Measurements from ENCODE around the gene GRIA4. TPM values are rescaled to one million over a fixed set of nuclear protein-coding genes. Genes with fewer than 3 reads are reported as not detected.

The GRIA4 gene
- total RNA-seq, 1 donor from 2014 or later: 8.7 TPM

GRCh38 chr11:105860105-105860504, 250.2 kb downstream of the GRIA4 start:
- H3K4me1 Mint-ChIP-seq (ENCODE audit: unreplicated experiment): no peaks in the 10 kb centered on the region
- no peak overlapping the region for H3K4me3 Mint-ChIP-seq (ENCODE audit: unreplicated experiment)
- H3K9me3 Mint-ChIP-seq (ENCODE audit: unreplicated experiment): no peaks in the 10 kb centered on the region
- no peak overlapping the region for H3K27ac Mint-ChIP-seq (ENCODE audit: unreplicated experiment)
- no peak for TF ChIP-seq CTCF (IDR thresholded peaks at IDR 0.05; ENCODE audit: unreplicated experiment)
- no peak for DNase-seq (ENCODE audit: low spot score)
- H3K27me3 Mint-ChIP-seq (ENCODE audit: unreplicated experiment): no peaks in the 10 kb centered on the region
- H3K36me3 Mint-ChIP-seq (ENCODE audit: low read depth, unreplicated experiment): no peaks in the 10 kb centered on the region

- DNase-seq (ENCODE audit: low spot score): no peak
- no peaks in the 10 kb centered on the region for H3K27me3 Mint-ChIP-seq (ENCODE audit: unreplicated experiment)
- H3K27ac Mint-ChIP-seq (ENCODE audit: unreplicated experiment): no peak overlapping the region
- TF ChIP-seq CTCF (IDR thresholded peaks at IDR 0.05; ENCODE audit: unreplicated experiment): no peak
- H3K36me3 Mint-ChIP-seq (ENCODE audit: low read depth, unreplicated experiment): no peaks in the 10 kb centered on the region
- H3K4me3 Mint-ChIP-seq (ENCODE audit: unreplicated experiment): no peak overlapping the region
- no peaks in the 10 kb centered on the region for H3K4me1 Mint-ChIP-seq (ENCODE audit: unreplicated experiment)
- no peaks in the 10 kb centered on the region for H3K9me3 Mint-ChIP-seq (ENCODE audit: unreplicated experiment)
Observed at GRCh38 chr11:105861225-105861624, 251.4 kb downstream of the GRIA4 start.

- H3K4me3 Mint-ChIP-seq (ENCODE audit: unreplicated experiment): no peak overlapping the region
- no peaks in the 10 kb centered on the region for H3K27me3 Mint-ChIP-seq (ENCODE audit: unreplicated experiment)
- H3K4me1 Mint-ChIP-seq (ENCODE audit: unreplicated experiment): no peaks in the 10 kb centered on the region
- TF ChIP-seq CTCF (IDR thresholded peaks at IDR 0.05; ENCODE audit: unreplicated experiment): peak; percentile 66
- no peaks in the 10 kb centered on the region for H3K36me3 Mint-ChIP-seq (ENCODE audit: low read depth, unreplicated experiment)
- no peaks in the 10 kb centered on the region for H3K9me3 Mint-ChIP-seq (ENCODE audit: unreplicated experiment)
- no peak overlapping the region for H3K27ac Mint-ChIP-seq (ENCODE audit: unreplicated experiment)
- no peak for DNase-seq (ENCODE audit: low spot score)
Observed at GRCh38 chr11:105862736-105863367, 253.0 kb downstream of the GRIA4 start.

- peak overlapping the region; percentile 33 for H3K27ac Mint-ChIP-seq (ENCODE audit: unreplicated experiment)
- H3K4me1 Mint-ChIP-seq (ENCODE audit: unreplicated experiment): no peaks in the 10 kb centered on the region
- H3K4me3 Mint-ChIP-seq (ENCODE audit: unreplicated experiment): no peak overlapping the region
- no peaks in the 10 kb centered on the region for H3K9me3 Mint-ChIP-seq (ENCODE audit: unreplicated experiment)
- DNase-seq (ENCODE audit: low spot score): no peak
- no peak for TF ChIP-seq CTCF (IDR thresholded peaks at IDR 0.05; ENCODE audit: unreplicated experiment)
- H3K27me3 Mint-ChIP-seq (ENCODE audit: unreplicated experiment): no peaks in the 10 kb centered on the region
- H3K36me3 Mint-ChIP-seq (ENCODE audit: low read depth, unreplicated experiment): no peaks in the 10 kb centered on the region
Observed at GRCh38 chr11:105863523-105863922, 253.7 kb downstream of the GRIA4 start.

- Mint-ChIP-seq H3K4me3 (ENCODE audit: unreplicated experiment) (no peak overlapping the region), H3K27me3 (ENCODE audit: unreplicated experiment) (no peaks in the 10 kb centered on the region), H3K9me3 (ENCODE audit: unreplicated experiment) (no peaks in the 10 kb centered on the region), H3K27ac (ENCODE audit: unreplicated experiment) (no peak overlapping the region), H3K4me1 (ENCODE audit: unreplicated experiment) (no peaks in the 10 kb centered on the region), H3K36me3 (ENCODE audit: low read depth, unreplicated experiment) (no peaks in the 10 kb centered on the region)
- no peak for DNase-seq (ENCODE audit: low spot score)
- no peak for TF ChIP-seq CTCF (IDR thresholded peaks at IDR 0.05; ENCODE audit: unreplicated experiment)
Observed at GRCh38 chr11:105867742-105868141, 257.9 kb downstream of the GRIA4 start.
